Measurements from ENCODE around the gene PLXNA1. TPM values are rescaled to one million over a fixed set of nuclear protein-coding genes. Genes with fewer than 3 reads are reported as not detected.
A peak's percentile ranks its signal among the peaks of the same experiment; 100 is the strongest.

Gene PLXNA1
- polyA plus RNA-seq, 1 of the 3 experiments (the other 2 are of a cell fraction), result 48.1 TPM

GRCh38 chr3:127019449-127019848 is 36.5 kb downstream of the PLXNA1 start:
- Histone ChIP-seq H3F3A (replicated peaks; ENCODE audit: insufficient read depth) (no peaks in the 10 kb centered on the region), H3K9me2 (no peaks in the 10 kb centered on the region), H3K9ac (peak overlapping the region; percentile 25; the same call in 1 of the 2 replicates), H3K9me3 (no peaks in the 10 kb centered on the region), H3K36me3 (replicated peaks in 1 of 2; ENCODE audit: control insufficient read depth in 1 of 2, insufficient read depth in 2 of 2, low read length in 1 of 2) (peaks cover 12 to 93% of the 10 kb centered on the region in 2 experiments), H2AFZ (ENCODE audit: low read depth) (no peak overlapping the region), H3K4me3 (ENCODE audit: low read depth in 2 of 2, low read length in 1 of 2) (no peak overlapping the region), H3K79me2 (ENCODE audit: insufficient read depth) (no peaks in the 10 kb centered on the region), H4K20me1 (ENCODE audit: insufficient read depth) (no peaks in the 10 kb centered on the region), H3K4me1 (ENCODE audit: control insufficient read depth in 1 of 2, insufficient read depth in 2 of 2, low read depth in 1 of 2, low read length in 1 of 2) (peaks cover 10 to 30% of the 10 kb centered on the region in 2 experiments; a peak in 2 of 4 replicates), H3K27me3 (ENCODE audit: insufficient read depth) (no peaks in the 10 kb centered on the region), H3K27ac (ENCODE audit: low read depth in 2 of 2, low read length in 1 of 2) (peak overlapping the region in 1 of 2 experiments; percentile 19; a peak in 1 of 4 replicates), H3K4me2 (0 out of 2 replicates have a peak overlapping the region, but pooled peaks have one; percentile 4)
- ChIA-PET POLR2A (no interaction called here), CTCF (interaction anchor here (0.9 kb wide), 1 partner anchor 9 kb away, joined by 3 read pairs; no protein-coding TSS in a partner anchor)
- TF ChIP-seq IRF3 (IDR thresholded peaks at IDR 0.05; ENCODE audit: low read depth, low read length), result no peak
- no peak for TF ChIP-seq FOSL2 (IDR thresholded peaks at IDR 0.05; ENCODE audit: borderline replicate concordance, low read depth)
- no peak for TF ChIP-seq CHD2 (IDR thresholded peaks at IDR 0.05; ENCODE audit: low read length, partially characterized antibody)
- TF ChIP-seq TCF12 (IDR thresholded peaks at IDR 0.05), result peak; percentile 65; the same call in 1 of the 2 replicates
- TF ChIP-seq USF2 (IDR thresholded peaks at IDR 0.05; ENCODE audit: borderline replicate concordance, low read depth, low read length), result no peak
- peak; percentile 75 for TF ChIP-seq PBX3 (IDR thresholded peaks at IDR 0.05)
- peak; percentile 56 for TF ChIP-seq NFIC (IDR thresholded peaks at IDR 0.05; ENCODE audit: borderline replicate concordance)
- TF ChIP-seq RXRA (IDR thresholded peaks at IDR 0.05; ENCODE audit: borderline replicate concordance, low read depth), result no peak
- DNase-seq, result no peak
- 65% methylated on average over 4 of the region's 8 CpGs for WGBS (ENCODE audit: low lambda C conversion rate)

- ChIA-PET CTCF (interaction anchor here (1.2 kb wide), 1 partner anchor 15 kb away, joined by 3 read pairs; no protein-coding TSS in a partner anchor), POLR2A (no interaction called here)
- no peak for TF ChIP-seq NFIC (IDR thresholded peaks at IDR 0.05; ENCODE audit: borderline replicate concordance)
- no peak for TF ChIP-seq PBX3 (IDR thresholded peaks at IDR 0.05)
- no peak for TF ChIP-seq EP300 (IDR thresholded peaks at IDR 0.05; ENCODE audit: borderline replicate concordance in 1 of 2, low read depth in 1 of 2, low read length in 1 of 2)
- no peak for TF ChIP-seq RAD21 (IDR thresholded peaks at IDR 0.05; ENCODE audit: low read length)
- no peak for TF ChIP-seq IRF3 (IDR thresholded peaks at IDR 0.05; ENCODE audit: low read depth, low read length)
- TF ChIP-seq RXRA (IDR thresholded peaks at IDR 0.05; ENCODE audit: borderline replicate concordance, low read depth), result no peak
- TF ChIP-seq MEF2A (IDR thresholded peaks at IDR 0.05; ENCODE audit: borderline replicate concordance, low read depth), result no peak
- no peak for TF ChIP-seq YY1 (IDR thresholded peaks at IDR 0.05; ENCODE audit: low read depth)
- no peak for TF ChIP-seq SMC3 (IDR thresholded peaks at IDR 0.05; ENCODE audit: low read depth, low read length)
- no peak for TF ChIP-seq TAF1 (IDR thresholded peaks at IDR 0.05; ENCODE audit: borderline replicate concordance, low read depth, low read length)
- TF ChIP-seq TEAD4 (IDR thresholded peaks at IDR 0.05; ENCODE audit: borderline replicate concordance, insufficient read depth), result no peak
- no peak for TF ChIP-seq SIN3A (IDR thresholded peaks at IDR 0.05; ENCODE audit: borderline replicate concordance, low read depth, low read length)
- no peak for TF ChIP-seq RFX5 (IDR thresholded peaks at IDR 0.05; ENCODE audit: low read length)
- H3K9ac ChIP-seq, result no peak overlapping the region
- H3K9me3 ChIP-seq, result no peaks in the 10 kb centered on the region
- H3K4me3 ChIP-seq (ENCODE audit: low read depth in 2 of 2, low read length in 1 of 2), result no peak overlapping the region
- H3K4me1 ChIP-seq (ENCODE audit: control insufficient read depth in 1 of 2, insufficient read depth in 2 of 2, low read depth in 1 of 2, low read length in 1 of 2), result peaks cover 10 to 20% of the 10 kb centered on the region in 2 experiments; a peak in 2 of 4 replicates
- H3K36me3 ChIP-seq (replicated peaks in 1 of 2; ENCODE audit: control insufficient read depth in 1 of 2, insufficient read depth in 2 of 2, low read length in 1 of 2), result peaks cover 12 to 93% of the 10 kb centered on the region in 2 experiments
- H3K79me2 ChIP-seq (ENCODE audit: insufficient read depth), result no peaks in the 10 kb centered on the region
- H4K20me1 ChIP-seq (ENCODE audit: insufficient read depth), result no peaks in the 10 kb centered on the region
- 100% methylated on average over 2 of the region's 13 CpGs for WGBS (ENCODE audit: low lambda C conversion rate)
- no peaks in the 10 kb centered on the region for H3K9me2 ChIP-seq
- H3K27ac ChIP-seq (ENCODE audit: low read depth in 2 of 2, low read length in 1 of 2), result no peak overlapping the region
- no peaks in the 10 kb centered on the region for H3F3A ChIP-seq (replicated peaks; ENCODE audit: insufficient read depth)
- no peaks in the 10 kb centered on the region for H3K27me3 ChIP-seq (ENCODE audit: insufficient read depth)
- DNase-seq, result no peak
- no peak overlapping the region for H3K4me2 ChIP-seq
- H2AFZ ChIP-seq (ENCODE audit: low read depth), result no peak overlapping the region
Measured at GRCh38 chr3:127020543-127020942, 37.6 kb downstream of the PLXNA1 start.

Measured in SK-N-SH (cell line).